Ureter (tissue), 1 donor: Measurements from ENCODE around the gene TSPAN4. TPM values are rescaled to one million over a fixed set of nuclear protein-coding genes. Genes with fewer than 3 reads are reported as not detected.

Source experiments
- DNase-seq: peaks from one replicate; pipeline ENCODE4 v3.0.0-alpha.2; 2020; ENCODE audit warnings: low spot score
- total RNA-seq: library from RNA; stranded (reverse); gene quantifications from one replicate; pipeline ENCODE4 v1.2.4, GENCODE V29; 2023
- donor health status: DM: yes; HTN: yes; CAD: no.

Gene TSPAN4
- total RNA-seq, 1 donor from 2014 or later = 47.2 TPM

DNA sequence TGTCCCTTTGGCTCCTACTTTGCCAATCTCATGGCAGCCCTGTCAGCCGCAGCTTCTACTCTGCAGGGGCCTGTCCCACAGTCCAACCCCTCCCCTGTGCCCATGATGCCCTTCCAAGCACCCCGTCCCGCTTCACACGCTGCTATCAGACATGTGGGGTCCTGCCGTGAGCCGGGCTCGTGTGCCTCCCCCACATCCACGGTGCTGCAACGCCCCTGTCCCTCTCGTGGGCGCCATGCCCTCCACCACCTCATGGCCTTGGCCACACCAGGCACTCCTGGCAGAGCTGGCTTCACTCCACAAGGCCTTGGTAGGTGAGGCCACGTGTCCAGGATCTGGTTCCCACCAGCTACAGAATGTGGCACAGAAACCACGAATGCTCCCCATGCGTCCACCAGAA is 44.9 kb downstream of the TSPAN4 start:
- no peak for DNase-seq

DNA sequence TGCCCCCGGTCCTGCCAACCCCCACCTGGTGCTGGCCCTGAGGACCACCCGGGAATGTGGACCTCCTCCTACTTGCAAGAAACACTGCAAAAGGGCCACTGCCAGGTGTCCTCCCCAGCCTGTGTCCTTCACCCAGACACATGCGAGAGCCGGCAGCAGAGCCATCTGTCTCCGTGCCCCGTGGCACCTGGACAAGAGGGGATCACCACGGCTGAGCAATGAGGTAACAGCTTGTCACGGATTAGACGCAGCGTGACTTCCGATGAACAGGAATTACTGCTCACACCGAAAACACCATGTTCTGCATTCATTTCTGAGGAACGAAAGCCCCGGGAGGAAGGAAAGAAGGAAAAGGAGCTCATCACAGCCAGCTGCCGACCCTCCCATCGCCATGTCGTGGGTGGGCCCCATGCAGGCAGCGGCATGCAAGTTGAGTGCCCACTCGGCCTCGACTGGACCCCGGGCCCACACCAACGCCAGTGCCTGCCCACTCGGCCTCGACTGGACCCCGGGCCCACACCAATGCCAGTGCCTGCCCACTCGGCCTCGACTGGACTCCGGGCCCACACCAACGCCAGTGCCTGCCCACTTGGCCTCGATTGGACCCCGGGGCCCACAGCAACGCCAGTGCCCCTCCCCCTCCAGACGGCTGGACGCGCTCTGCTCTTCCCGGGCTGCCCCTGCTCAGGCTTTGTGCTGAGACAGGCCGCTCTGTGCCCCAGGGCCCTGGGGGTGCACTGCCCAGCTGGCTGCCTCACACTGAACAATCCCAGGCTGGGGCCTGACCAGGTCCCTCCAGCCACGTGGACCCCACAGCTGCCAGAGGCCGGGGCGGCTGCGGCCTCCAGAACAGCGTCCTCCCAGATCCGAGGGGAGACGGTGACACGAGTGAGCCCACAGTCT is 45.9 kb downstream of the TSPAN4 start:
- no peak for DNase-seq

DNA sequence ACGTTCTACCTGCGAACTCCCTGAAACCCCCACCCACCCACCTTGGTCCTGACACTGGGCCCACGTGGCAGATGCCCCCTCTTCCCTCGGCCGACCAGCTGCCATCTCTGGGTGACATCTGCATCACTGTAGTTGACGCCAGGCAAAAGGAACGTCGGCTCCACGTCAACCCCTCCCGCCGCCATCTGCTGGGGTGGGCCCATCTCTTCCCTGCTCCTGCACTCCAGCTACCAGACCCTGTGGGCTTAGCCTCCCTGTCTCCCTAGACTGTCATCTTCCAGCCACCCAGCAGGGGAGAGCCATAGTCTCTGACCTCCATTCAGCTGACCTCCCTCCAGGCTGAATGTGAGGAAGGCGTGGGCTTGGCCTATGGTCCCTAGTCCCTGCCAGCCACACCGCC is 46.6 kb downstream of the TSPAN4 start:
- no peak for DNase-seq

DNA sequence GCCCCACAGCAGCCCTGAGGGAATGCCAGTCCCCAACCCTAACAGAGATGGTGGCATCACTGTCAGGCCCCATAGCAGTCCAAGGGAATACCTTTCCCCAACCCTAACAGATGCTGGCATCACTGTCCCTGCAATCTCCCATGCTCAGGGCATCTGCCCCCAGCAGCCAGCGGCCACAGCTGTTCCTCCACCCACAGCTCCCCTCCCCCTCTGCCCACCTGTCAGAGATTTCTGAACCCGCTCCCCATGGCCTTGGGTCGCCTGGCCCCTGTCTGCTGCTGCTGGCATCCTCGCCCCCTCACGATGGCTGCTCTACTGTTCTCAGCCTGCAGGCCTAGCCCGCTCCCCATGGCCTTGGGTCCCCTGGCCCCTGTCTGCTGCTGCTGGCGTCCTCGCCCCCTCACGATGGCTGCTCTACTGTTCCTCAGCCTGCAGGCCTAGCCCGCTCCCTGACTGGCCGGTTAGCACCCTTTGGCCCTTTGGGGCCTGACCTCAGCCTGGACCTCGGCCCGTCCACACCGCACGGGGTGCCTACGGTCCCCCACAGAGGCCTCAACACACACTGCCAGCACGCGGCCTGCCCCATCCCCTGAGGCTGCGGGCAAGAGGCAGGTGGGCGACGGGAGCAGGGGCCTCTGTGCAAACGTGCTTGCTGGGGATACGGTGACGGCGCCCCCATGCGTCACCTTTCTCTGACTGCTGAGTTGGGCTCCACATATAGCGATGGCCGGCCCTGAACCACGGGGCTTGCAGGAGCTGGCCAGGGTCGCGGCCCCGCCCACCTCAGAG is 47.2 kb downstream of the TSPAN4 start:
- no peak for DNase-seq

DNA sequence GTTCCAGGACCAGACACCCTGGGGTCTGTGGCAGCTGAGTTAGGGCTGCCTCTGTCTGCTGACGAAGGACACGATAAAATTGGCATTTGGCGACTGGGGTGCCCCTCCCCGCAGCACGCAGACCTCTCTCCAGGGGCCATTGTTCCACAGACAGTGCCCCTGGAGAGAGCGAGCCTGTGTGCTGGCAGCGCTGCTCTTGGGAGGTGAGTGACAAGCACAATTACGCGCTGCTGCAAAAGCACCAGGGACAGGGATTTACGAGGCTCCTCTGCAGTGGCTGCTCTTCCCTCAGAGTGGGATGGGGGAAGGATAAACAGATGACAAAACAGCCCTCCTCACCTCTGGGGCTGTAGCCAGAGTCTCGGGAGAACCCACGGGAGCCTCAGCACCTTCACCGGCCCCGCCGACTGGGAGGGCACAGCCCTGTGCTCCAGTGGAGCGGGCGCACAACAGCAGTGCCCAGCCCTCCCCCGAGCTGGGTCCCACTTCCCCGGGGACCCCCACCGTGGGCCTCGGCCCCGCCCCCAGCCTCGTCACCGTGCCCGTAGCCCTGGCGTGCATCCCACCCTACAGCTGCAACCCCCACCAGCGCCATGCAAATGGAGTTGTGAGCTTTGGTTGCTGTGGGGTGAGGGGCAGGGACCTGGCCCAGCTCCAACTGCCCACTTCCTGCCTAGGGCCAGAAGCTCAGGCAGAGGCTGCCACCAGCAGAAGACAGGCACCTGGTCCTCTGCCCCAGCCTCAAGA is 48.3 kb downstream of the TSPAN4 start:
- DNase-seq = no peak

DNA sequence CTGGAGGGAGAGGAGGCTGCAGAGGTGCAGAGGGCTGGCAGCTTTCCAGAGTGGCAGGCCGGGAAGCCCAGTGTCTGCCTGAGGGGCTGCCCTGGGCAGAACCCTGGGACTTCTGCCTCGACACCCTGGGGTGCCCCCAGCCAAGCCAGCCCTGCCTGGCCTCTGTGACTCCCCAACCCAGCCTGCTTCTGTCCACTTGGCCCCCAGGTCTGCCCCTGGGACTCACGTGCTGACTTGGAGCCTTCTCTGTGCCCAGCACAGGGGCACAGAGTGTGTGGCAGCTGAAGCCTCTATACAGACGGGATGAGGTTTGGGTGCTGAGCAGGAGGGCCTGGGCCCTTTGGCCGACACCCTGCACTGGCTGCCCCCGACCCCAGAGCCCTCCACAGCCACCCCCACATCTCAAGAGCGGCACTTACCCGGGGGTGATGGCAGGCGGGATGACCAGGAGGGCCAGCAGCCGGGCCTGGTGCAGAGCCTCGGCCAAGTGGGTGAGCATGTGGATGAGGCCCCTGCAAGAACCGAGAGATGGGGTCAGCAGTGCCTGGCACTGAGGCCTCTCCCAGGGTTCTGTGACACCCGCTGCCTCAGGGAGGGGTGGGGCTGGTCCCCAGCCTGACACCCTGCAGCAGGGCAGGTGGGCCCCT is 50.5 kb downstream of the TSPAN4 start:
- DNase-seq = no peak

DNA sequence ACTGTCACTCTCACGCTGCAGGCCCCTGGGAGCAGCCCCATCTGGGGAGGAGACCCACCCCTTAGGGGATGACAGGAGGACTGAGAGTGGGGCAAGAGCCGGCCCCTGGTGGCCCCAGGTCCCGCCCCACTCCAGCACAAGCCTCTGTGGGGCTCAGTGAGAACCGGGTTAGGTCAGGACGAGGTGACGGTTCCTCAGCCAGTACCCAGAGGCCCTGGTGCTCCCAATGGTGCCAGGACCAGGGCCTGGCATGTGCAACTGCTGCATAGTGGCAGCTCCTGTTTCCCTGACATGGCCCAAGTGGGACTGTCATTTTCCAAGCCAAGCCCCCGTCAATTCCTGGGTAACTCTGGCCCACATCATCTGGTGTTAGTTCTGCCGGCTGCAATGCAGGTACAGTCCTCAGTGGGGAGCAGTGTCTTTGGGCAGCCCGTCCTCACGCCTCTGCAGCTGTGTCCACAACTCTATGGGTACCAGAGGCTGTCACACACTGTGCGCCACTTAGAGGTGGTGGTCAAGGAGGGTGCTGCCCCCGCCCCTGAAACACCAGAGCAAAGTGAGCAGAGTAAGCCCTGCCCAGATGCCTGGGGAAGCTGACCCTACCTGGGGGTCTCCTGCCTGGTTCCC is 52.0 kb downstream of the TSPAN4 start:
- no peak for DNase-seq

DNA sequence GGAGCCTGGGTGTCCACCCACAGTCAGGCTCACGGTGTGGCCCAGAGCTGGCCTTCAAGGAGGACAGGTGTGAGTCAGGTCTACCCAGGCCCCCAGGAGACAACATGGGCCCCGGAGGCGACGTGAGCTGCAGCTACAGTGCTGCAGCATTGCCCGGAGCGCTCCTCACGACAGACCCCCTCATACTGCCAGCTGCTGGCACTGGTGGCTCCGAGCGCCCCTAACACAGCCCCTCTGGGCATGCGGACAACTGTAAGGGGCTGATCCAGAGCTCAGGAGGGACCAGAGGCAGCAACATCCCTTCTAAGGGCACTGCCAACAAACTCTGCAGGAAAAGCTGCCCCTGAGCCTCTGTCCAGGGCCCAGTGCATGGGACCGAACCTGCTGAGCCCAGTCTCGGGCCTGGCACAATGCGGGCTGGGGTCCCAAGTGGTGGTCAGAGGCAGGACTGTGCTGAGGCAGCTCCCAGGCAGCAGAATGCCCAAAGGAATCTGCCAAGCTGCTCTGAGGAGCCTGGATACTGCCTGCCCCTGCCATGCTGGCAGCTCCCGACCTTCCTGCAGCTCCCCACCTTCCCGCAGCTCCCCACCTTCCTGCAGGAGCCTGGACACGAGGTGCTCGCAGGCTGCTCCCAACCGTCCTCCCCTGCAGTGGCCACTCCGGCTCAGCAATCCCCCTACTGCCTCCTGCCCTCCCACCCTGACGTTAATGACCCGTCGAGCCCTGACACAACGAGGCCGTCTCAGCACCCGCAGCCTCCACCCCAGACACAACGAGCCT is 52.9 kb downstream of the TSPAN4 start:
- DNase-seq = no peak

DNA sequence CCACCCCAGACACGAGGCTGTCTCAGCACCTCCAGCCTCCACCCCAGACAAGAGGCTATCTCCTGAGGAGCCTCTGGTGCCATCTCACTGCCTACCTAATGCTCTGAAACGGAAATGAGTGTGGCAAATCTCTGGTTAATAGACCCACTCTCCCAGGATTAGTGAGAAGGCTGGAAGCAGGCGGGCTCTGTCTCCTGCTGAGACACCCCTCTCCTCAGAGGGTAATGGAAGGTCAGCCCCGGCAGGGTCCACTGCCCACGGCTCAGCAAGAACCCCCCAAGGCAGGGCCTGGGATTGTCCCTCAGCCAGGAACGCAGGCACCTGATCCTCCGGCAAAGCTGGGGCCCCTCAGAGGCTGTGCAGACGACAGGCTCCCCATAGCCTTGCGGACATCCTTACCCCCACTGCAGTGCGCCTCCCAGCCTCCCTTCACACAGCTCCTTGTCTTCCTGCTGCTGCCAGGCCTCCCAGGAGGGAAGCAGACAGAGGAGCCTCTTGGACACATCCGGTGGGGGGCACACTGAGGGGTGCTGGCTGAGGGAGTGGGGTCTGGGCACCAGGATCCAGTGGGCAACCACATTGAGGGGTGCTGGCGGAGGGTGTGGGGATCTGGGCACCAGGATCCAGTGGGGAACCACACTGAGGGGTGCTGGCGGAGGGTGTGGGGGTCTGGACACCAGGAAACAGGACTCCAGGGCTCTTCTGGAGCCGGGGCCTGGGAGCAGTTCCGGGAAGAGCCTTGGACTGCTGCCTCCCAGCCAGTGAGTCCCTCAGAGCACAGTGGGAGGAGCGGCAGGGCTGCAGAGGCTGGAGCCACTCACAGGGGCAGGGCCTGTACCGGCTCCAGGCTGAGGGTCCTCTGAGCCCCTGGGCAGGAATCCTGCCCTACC is 54.8 kb downstream of the TSPAN4 start:
- no peak for DNase-seq

DNA sequence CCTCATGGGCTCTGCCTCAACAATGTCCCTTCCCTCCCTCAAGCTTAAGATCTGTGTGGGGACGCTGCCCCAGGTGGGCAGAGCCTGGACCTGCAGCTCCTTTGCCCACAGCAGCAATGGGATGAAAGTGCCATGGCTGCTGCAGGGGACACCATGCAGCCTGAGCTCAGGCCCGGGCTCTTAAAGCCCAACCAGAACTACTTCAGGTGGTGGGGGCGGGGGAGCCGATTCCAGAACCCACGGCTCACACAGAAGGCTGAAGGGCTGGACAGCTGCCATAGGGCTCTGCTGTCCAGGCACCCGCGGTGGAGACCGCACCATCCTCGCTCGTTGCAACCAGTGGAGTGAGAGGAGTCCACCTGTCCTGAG is 55.5 kb downstream of the TSPAN4 start:
- no peak for DNase-seq

DNA sequence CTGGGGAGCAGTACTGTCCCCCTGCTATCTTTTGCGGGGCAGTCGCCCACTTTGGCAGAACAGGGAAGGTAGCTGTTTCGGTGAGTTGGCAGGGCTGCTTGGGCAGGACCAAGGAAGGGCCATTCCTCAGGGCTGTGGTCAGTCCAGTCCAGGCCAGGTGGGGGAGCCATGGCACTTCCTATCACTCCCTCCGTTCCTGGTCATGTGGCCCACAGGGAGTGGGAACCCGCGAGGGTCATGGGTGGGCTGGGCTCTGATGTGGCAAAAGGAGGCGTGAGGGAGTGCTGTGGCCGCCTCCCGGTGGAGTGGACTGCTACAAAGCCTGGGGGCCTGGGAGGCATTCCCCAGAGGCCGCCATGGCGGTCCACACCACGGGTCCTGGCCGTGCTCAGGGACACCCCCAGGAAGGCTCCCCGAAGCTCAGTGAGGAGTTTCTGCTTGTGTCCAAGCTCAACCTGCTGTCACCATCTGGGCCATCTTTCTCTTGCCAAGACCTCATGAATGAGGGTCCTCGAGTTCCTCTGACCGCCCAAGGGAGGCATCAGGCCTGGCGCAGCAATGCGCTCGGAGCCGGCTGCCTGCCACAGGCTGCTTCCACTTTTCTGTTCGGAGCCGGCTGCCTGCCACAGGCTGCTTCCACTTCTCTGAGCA is 56.0 kb downstream of the TSPAN4 start:
- DNase-seq = no peak

DNA sequence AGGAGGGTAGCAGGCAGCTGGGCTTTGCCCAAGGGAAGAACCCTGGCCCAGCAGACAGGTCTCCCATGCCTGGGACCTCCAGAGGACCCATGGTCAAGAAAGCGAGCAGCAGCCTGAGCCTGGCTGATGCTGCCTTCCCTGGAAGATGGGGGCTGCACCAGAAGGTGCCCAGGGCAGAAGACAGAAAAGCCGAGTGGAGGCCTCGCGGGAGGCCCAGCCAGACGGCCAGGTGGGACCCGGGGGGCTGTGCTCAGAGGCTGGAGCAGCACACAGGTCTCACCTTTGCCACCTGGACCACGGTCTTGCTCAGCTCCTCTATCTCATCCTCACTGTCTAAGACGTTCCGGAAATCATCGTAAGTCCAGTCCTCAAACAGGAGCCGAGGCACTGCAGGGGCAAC is 57.1 kb downstream of the TSPAN4 start:
- no peak for DNase-seq

DNA sequence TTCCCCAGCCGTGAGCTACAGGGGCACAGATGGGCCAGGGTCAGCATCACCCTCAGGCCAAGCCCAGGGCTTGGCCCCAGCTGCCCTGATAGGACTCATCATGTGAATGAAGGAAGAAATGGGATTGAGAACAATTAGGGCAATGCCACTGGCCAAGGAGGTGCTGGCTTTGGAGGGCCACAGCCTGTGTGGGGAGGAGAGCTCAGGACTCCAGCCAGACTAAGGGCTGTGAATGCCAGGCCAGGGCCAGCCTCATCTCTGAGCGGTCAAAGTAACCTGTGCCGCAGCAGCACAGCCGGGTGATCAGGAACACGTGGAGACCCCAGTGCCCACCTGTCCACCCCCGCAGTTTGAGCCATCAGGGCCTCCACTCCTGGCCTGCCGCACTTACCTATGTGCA is 57.9 kb downstream of the TSPAN4 start:
- no peak for DNase-seq

DNA sequence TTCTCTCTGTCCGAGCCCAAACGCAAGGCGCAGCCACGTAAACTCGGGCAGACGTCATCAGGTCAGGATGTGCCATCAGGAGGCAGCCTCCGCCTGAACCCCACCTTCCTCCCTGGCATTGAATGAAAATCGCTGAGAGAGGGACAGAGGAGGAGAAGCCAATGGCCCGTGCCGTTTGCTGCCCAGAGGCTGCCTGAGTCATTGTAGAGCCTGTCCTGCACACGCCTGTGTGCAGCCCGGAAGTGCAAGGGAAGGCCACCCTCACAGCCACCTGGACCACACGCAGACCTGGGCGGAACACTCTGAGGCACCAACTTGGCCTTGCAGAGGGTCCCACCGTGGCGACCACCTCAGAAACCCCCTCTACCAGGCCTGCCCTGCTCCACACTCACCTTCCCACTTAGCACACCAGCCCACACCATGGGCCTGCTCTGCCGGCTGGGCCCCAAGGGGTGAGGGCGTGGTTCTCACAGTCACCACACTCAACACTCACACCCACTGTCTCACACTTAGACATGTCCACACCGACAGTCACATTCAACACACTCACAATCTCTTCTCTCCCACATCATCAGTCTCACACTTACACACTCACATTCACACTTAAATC is 58.9 kb downstream of the TSPAN4 start:
- DNase-seq = no peak

DNA sequence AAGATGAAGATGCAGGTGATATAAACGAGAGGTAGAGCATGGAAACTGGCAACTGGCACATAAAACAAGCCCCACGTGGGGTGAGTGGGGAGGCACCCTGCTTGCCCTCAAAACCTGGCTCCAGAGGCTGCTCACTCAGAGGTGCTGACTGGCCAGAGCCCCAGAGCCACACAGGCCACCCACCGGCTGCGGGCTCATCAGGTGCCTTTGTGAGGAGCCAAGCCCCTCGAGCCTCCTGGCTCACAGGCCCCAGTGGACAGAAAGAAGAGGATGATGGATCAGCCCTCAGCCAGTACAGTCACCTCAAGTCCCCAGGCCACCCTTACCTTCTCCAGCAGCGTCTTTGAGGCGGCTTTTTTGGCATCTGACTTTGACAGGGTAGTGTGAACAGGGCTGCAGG is 61.7 kb downstream of the TSPAN4 start:
- no peak for DNase-seq

DNA sequence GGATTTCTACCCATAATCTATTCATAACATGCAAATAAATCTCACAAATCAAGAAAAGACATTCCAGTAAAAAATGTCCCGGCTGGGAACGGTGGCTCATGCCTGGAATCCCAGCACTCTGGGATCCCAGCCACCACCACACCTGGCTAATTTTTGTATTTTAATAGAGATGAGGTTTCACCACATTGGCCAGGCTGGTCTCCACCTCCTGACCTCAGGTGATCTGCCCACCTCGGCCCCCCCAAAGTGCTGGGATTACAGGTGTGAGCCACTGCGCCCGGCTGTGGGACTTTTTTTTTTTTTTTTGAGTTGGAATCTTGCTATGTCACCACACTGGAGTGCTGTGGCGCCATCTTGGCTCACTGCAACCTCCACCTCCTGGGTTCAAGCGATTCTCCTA is 63.3 kb downstream of the TSPAN4 start:
- no peak for DNase-seq

DNA sequence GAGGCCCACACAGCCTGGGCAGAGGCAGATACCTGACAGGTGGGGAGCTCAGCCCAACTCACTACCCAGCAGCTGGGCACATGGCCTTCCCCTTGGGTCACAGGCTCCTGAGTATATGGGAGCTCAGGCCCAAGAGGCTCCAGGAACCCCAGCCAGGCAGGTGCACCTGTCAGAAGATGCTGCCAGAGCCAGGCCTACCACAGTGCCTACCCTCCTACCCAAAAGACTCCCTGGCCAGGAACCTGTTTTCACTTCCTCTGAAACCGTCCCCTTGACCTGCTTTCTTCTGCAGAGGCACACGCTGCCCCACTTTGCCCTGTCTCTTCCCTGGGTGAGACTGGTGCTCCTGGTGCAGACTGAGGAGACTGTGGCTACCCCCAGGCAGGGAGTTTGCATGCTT is 65.0 kb downstream of the TSPAN4 start:
- DNase-seq = no peak

DNA sequence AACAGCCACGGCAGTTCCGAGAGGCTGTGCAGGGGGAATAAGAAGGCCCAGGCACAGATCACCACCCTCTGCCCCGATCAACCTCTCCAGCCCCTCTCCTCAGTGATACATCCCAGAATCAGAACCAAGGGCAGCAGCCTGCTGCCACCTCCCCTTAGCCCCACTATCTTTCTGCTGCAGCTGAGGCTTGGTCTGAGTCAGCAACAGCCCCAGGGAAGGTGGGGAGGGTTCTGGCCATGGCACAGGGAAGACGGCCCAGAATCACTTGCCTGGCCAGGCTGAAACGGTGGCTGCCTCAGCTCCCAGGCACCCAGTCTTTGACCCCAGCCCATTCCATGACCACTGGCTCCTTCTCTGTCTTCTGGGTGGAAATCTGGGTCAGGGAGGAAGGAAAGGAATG is 65.6 kb downstream of the TSPAN4 start:
- DNase-seq = no peak

DNA sequence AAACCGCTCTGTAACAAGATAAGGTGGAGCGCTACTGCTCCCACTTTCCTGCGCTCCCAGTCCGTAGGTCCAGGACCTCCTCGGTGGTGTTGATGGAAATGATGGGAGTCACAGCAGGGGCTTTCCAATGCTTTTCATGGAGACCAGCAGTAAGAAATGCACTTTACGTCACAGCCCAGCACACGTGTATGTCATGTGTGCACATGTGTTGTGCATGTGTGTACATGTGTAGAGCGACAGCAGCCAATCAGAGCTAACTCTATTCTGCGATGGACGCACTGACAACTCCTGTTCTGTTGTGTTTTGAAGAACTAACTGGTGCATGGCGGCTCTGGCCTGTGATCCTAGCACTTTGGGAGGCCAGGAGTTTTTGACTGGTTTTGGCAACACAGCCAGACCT is 66.8 kb downstream of the TSPAN4 start:
- no peak for DNase-seq
